Activated T-helper 17 cell treated with anti-CD3 and anti-CD28 coated beads, Interleukin-2, amount 50 U/mL, for 72 hours (primary cell): ENCODE measurements around the gene TTC17. TPM values are rescaled to one million over a fixed set of nuclear protein-coding genes. Genes with fewer than 3 reads are reported as not detected.
"Not testable (repeated sequence)": the region's sequence is repeated elsewhere in the genome, so short reads cannot be mapped to it uniquely, and the experiment has no call there.

Source experiments
- ATAC-seq: fragments of 150-1000 bp; cut with Tn5 transposase; replicated peaks from 2 replicates; pipeline ENCODE4 v1.10.0; 2021; ENCODE audit warnings: mild to moderate bottlenecking, moderate library complexity
- H3K27ac Mint-ChIP-seq: one replicate; pipeline ENCODE4 v1.8.0; 2022; ENCODE audit warnings: mixed read lengths
- H3K27me3 Mint-ChIP-seq: one replicate; pipeline ENCODE4 v1.8.0; 2022; ENCODE audit warnings: mixed read lengths
- H3K36me3 Mint-ChIP-seq: one replicate; pipeline ENCODE4 v1.8.0; 2022; ENCODE audit warnings: low read depth, mild to moderate bottlenecking, mixed read lengths
- H3K4me1 Mint-ChIP-seq: one replicate; pipeline ENCODE4 v1.8.0; 2022; ENCODE audit warnings: mixed read lengths
- H3K4me3 Mint-ChIP-seq: one replicate; pipeline ENCODE4 v1.8.0; 2022; ENCODE audit warnings: mild to moderate bottlenecking, mixed read lengths
- H3K9me3 Mint-ChIP-seq: one replicate; pipeline ENCODE4 v1.8.0; 2022; ENCODE audit warnings: mixed read lengths
- total RNA-seq, 2 donors: library from RNA; stranded (reverse); gene quantifications; one replicate each; pipeline ENCODE4 v1.2.3, GENCODE V29; 2022

Gene TTC17
- total RNA-seq, 2 donors from 2014 or later, result 58.3 to 77.4 TPM

DNA sequence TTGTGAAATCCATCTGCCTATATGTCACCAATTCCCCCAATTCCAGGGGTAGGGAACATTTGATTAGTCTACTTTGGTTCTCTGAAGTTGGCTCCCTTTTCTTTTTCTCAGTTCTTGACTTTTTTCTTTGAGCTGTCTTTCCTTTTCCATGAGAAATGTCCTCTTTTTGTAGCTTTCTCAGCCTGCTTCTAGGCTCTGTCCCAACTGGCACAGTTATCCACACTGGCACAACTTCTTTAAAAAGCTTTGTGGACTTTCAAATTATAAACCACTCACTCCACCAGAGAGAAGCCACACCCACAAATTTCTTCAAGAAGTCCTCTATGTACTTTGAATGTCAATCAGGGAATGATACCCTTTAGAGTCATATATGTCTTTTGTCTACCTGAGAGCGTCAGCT lies 100.5 kb downstream of the TTC17 start:
- H3K27ac Mint-ChIP-seq, result no peak overlapping the region
- H3K4me3 Mint-ChIP-seq, result no peak overlapping the region
- no peaks in the 10 kb centered on the region for H3K4me1 Mint-ChIP-seq
- peaks cover 10% of the 10 kb centered on the region for H3K9me3 Mint-ChIP-seq
- no peak for ATAC-seq
- no peaks in the 10 kb centered on the region for H3K27me3 Mint-ChIP-seq
- H3K36me3 Mint-ChIP-seq, result peaks cover 99% of the 10 kb centered on the region

DNA sequence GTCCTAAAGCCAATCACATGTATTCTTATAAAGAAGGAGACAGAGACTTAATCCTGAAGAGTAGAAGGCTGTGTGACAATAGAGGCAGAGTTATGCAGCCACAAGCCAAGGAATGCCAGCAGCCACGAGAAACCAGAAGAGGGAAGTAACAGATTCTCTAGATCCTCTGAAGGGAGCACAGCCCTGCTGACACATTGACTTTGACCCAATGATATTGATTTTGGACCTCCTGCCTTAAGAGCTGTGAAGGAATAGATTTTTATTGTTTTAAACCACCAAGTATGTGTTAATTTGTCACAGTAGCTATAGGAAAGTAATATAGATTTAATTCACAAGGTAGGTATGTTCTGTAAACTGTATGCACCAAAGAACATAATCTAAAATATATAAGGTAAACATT lies 103.6 kb downstream of the TTC17 start:
- Mint-ChIP-seq H3K27me3 (no peaks in the 10 kb centered on the region), H3K4me1 (no peaks in the 10 kb centered on the region), H3K9me3 (peaks cover 21% of the 10 kb centered on the region), H3K4me3 (no peak overlapping the region), H3K27ac (no peak overlapping the region), H3K36me3 (peaks cover 100% of the 10 kb centered on the region)
- ATAC-seq, result no peak

DNA sequence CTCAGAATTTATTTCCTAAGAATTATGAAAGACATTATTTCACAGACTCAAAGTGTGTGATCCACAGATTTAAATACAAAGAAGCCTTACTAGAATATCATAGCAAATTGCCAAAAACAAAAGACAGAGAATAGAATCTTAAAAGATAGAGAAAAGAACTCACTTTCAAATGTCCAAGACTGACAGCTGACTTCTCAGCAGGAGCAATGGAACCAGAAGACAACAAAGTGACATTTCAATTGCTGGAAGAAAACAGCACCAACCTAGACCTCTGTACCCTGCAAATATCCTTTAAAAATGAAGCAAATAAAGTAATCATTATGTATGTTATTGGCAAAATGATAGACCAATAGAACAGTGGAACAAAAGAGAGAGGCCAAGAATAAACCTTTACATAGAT lies 109.2 kb downstream of the TTC17 start:
- Mint-ChIP-seq H3K36me3 (peaks cover 55% of the 10 kb centered on the region), H3K27me3 (no peaks in the 10 kb centered on the region), H3K9me3 (peaks cover 24% of the 10 kb centered on the region), H3K4me1 (no peaks in the 10 kb centered on the region), H3K4me3 (no peak overlapping the region), H3K27ac (no peak overlapping the region)
- no peak for ATAC-seq

DNA sequence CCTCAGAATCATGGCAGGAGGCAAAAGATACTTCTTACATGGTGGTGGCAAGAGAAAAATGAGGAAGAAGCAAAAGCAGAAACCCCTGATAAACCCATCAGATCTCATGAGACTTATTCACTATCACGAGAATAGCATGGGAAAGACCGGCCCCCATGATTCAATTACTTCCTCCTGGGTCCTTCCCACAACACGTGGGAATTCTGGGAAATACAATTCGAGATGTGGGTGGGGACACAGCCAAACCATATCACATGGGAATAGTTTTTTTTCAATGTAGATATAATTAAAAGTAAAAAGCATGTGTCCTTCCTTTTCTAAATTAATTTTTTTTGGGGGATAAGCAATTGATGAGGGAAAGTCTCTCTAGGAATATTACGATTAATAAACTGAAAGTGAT lies 118.8 kb downstream of the TTC17 start:
- ATAC-seq, H3K4me3 Mint-ChIP-seq, H3K27me3 Mint-ChIP-seq, H3K27ac Mint-ChIP-seq, H3K4me1 Mint-ChIP-seq: not testable (repeated sequence)
- Mint-ChIP-seq H3K36me3 (peaks cover 33% of the 10 kb centered on the region), H3K9me3 (peaks cover 22% of the 10 kb centered on the region)

DNA sequence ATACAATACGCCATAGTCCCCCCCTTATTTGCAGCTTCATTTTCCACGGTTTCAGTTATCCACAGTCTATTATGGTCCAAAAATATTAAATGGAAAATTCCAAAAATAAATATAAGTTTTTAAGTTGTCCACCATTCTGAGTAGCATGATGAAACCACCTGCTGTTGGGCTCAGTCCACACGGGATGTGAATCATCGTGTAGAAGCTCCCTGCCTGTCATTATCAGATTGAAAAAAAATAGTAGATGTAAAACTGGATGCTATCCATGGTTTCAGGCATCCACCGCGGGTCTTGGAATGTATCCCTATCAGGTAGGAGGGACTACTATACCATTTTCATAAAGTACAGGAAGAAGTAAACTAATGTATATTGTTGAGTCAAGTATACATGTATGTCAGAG lies 127.4 kb downstream of the TTC17 start:
- Mint-ChIP-seq H3K9me3 (no peaks in the 10 kb centered on the region), H3K27ac (no peak overlapping the region), H3K36me3 (peaks cover 54% of the 10 kb centered on the region), H3K4me3 (no peak overlapping the region), H3K27me3 (no peaks in the 10 kb centered on the region), H3K4me1 (no peaks in the 10 kb centered on the region)
- ATAC-seq, result no peak

DNA sequence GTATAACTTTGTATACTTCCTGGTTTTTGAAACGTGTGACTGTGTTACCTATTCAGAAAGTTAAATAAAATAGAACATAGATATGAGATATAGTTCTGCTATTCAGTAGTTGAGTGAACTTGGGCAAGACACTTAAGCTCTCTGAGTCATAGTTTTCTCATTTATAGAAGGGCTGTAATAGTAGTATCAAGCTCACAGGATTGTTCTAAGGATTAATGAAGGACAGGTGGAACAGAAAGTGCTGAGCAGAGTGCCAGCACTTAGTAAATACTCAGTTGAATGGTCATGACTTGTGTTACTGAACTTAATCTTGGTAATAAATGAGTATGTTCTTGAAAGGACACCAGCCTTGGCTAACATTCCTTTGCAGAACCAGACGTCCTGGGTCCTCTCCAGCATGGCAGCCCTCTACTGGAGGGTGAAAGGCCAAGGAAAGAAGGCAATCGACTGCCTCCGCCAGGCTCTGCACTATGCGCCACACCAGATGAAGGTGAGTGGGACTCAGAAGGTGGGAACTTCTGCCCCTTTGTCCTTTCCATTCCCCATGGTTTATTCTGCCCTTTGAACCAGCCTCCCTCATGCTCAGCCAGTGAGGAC lies 131.2 kb downstream of the TTC17 start:
- no peaks in the 10 kb centered on the region for H3K27me3 Mint-ChIP-seq
- H3K4me3 Mint-ChIP-seq, result no peak overlapping the region
- no peak for ATAC-seq
- H3K9me3 Mint-ChIP-seq, result no peaks in the 10 kb centered on the region
- no peak overlapping the region for H3K27ac Mint-ChIP-seq
- H3K4me1 Mint-ChIP-seq, result no peaks in the 10 kb centered on the region
- H3K36me3 Mint-ChIP-seq, result peaks cover 68% of the 10 kb centered on the region

DNA sequence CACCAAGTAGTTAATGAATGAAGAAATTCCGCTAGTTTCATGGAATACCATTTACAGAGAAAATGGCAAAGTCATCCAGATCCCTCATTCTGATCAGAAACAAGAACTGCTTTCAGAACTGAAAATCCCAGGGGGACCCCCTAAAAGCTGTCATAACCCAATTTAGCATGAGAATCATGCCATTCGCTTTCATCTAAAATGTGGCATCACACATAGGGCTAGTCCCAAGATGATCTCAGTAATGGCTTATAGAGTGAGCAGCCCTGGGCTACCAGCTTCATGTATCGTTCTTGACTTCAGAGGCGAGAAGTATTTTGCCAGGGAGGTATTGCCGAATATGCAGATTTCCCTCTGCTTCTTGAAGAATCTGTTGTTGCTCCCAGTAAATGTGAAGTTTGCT lies 134.0 kb downstream of the TTC17 start:
- H3K27ac Mint-ChIP-seq, result no peak overlapping the region
- no peak overlapping the region for H3K4me3 Mint-ChIP-seq
- no peaks in the 10 kb centered on the region for H3K27me3 Mint-ChIP-seq
- no peak for ATAC-seq
- no peaks in the 10 kb centered on the region for H3K4me1 Mint-ChIP-seq
- H3K36me3 Mint-ChIP-seq, result peaks cover 70% of the 10 kb centered on the region
- H3K9me3 Mint-ChIP-seq, result no peaks in the 10 kb centered on the region

DNA sequence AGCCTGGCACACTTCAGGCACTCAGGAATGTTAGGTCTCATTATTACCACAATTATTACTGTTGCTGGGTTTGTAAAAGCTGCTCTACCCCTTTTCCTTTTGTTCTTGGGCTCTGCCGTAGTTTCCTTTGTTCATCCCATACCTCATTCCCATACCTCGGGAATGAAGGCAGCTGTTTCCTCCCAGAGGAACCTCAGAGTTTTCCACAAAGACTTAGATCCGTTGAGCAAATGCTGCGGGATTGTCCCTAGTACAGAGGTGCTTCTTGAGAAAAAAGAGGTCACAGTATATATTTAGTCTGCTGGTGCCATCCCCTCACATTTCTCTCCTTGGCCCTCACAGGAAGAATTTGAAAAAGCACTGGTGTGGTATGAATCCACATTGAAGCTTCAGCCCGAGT lies 134.7 kb downstream of the TTC17 start:
- Mint-ChIP-seq H3K4me1 (no peaks in the 10 kb centered on the region), H3K4me3 (no peak overlapping the region), H3K27me3 (no peaks in the 10 kb centered on the region), H3K36me3 (peaks cover 70% of the 10 kb centered on the region), H3K9me3 (no peaks in the 10 kb centered on the region), H3K27ac (no peak overlapping the region)
- ATAC-seq, result no peak

DNA sequence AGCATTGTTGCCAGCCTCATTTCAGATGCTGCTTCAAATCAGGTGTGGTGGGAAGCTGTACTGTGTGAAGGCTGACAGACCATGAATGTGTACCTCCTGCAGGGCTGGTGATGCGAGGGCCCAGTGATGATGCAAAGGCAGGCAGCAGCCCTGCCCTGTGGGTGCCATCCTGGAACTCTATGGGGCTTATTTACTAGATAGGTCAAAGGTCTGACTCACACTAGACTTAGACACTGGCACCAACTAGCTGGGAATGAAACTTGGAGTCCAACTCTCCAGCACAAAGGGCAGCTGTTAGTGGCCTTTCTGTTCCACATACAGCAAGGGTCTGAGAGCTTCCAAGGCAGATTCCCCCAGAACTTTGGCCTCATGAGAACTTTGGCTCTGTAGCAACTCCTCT lies 138.4 kb downstream of the TTC17 start:
- Mint-ChIP-seq H3K9me3 (no peaks in the 10 kb centered on the region), H3K36me3 (peaks cover 38% of the 10 kb centered on the region), H3K27ac (no peak overlapping the region), H3K27me3 (peaks cover 9% of the 10 kb centered on the region), H3K4me3 (no peak overlapping the region), H3K4me1 (no peaks in the 10 kb centered on the region)
- ATAC-seq, result no peak

DNA sequence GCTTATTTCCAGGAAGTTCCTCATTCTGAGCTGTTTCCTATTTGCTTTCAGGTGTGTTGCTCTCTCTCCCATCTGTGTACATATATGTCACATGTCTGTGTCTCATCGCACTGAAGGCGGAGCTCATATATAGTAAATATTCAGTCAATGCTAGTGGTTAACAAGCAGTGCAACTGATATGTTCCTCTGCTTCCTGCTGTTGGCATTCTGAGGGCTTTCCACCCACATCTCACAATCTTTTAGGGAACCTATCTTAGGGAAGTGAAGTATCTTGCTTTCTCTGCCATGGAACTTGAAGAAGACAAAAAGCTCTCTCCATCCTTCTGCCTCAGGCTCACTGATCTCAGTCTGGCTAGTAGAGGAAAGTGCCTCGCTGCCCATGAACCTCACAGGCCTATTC lies 139.8 kb downstream of the TTC17 start:
- Mint-ChIP-seq H3K27ac (no peak overlapping the region), H3K4me3 (no peak overlapping the region), H3K9me3 (no peaks in the 10 kb centered on the region), H3K36me3 (peaks cover 24% of the 10 kb centered on the region), H3K27me3 (peaks cover 13% of the 10 kb centered on the region), H3K4me1 (no peaks in the 10 kb centered on the region)
- ATAC-seq, result no peak

DNA sequence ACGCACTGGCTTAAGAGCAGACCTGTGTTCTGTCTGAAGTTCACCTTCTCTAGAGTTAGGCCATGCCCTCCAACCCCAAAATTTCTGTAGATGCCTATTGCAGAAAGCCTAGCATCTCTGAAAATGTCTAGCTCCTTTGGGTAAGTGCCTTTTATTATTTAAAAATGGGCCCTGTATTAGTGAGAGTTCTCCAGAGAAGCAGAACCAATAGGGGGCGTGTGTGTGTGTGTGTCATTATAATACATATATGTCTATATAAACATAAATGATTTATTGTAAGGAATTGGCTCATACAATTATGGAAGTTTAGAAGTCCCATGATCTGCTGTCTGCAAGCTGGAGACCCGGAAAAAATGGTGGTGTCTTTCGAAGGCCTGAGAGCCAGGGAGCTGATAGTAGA lies 144.7 kb downstream of the TTC17 start:
- Mint-ChIP-seq H3K4me1 (no peaks in the 10 kb centered on the region), H3K4me3 (no peak overlapping the region), H3K9me3 (no peaks in the 10 kb centered on the region), H3K36me3 (no peaks in the 10 kb centered on the region), H3K27ac (no peak overlapping the region), H3K27me3 (peaks cover 13% of the 10 kb centered on the region)
- ATAC-seq, result no peak

DNA sequence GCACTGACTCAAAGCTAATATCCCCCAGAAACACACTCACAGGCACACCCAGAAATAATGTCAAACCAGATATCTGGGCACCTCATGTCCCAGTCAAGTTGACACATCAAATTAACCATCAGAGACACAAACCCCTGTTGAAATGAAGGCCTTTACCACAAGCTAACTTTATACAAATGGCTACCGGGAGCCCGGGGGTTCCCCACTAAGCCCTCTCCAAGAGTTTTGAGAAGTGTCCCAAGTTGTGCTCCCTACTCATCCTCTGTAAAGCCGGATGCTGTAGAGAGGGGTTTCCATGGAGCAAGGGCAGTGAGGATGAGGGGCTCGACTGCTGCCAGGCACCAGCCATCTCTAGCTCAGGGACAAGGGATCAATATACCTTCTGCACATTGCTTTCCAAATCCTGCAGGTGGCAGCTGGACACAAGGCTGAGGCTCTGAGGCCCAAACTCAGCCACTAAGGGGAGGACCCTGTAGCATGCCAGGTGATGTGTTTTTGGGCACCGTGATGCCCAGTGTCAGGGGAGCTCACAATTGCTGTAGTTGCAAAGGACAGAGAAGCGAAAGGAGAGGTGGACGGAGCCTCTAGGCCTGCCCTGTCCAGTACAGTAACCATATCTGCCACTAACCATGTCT lies 145.7 kb downstream of the TTC17 start:
- Mint-ChIP-seq H3K27ac (no peak overlapping the region), H3K4me1 (no peaks in the 10 kb centered on the region), H3K27me3 (peaks cover 13% of the 10 kb centered on the region), H3K36me3 (no peaks in the 10 kb centered on the region), H3K4me3 (no peak overlapping the region), H3K9me3 (no peaks in the 10 kb centered on the region)
- ATAC-seq, result no peak

DNA sequence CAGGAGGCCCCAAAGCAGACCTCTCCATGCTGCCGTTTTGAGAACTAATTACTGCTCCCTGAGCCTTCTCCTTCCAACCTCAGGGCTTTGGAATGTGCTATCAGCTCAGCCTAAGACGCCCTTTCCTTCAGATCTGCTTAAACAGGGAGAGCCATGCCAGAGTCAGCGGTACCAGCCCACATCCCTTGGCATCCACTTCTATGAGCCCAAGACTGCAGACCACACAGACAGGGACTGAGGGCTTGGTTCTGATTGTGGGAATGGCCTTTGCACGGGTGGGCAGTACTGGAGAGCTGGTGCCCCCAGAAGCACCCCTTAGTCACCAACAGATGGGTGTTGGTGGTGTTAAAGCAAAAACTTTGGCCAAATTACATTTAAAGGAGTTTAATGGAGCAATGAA lies 146.5 kb downstream of the TTC17 start:
- Mint-ChIP-seq H3K36me3 (no peaks in the 10 kb centered on the region), H3K9me3 (no peaks in the 10 kb centered on the region), H3K4me1 (no peaks in the 10 kb centered on the region), H3K27me3 (peaks cover 13% of the 10 kb centered on the region), H3K27ac (no peak overlapping the region), H3K4me3 (no peak overlapping the region)
- no peak for ATAC-seq

DNA sequence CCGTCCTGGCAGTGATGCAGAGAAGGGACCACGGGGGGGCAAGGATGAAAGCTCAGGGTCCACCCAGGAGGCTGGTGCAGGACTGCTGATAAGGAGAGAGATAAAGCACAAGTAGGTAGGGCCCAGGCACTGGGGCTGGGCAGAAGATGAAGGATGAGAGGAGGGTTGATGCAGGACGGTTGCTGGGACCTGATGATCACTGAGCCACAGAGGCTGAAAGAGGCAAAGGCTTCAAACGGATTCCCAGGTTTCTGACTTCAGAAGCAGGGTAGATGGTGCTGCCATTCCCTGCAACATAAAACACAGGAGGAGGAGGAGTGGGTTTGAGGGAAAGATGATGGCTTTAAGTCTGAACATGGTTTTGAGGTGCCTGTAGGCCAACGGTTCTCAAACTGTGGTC lies 148.5 kb downstream of the TTC17 start:
- H3K27ac Mint-ChIP-seq, result no peak overlapping the region
- ATAC-seq, result no peak
- H3K36me3 Mint-ChIP-seq, result no peaks in the 10 kb centered on the region
- H3K4me3 Mint-ChIP-seq, result no peak overlapping the region
- H3K9me3 Mint-ChIP-seq, result no peaks in the 10 kb centered on the region
- peaks cover 4% of the 10 kb centered on the region for H3K27me3 Mint-ChIP-seq
- H3K4me1 Mint-ChIP-seq, result no peaks in the 10 kb centered on the region

DNA sequence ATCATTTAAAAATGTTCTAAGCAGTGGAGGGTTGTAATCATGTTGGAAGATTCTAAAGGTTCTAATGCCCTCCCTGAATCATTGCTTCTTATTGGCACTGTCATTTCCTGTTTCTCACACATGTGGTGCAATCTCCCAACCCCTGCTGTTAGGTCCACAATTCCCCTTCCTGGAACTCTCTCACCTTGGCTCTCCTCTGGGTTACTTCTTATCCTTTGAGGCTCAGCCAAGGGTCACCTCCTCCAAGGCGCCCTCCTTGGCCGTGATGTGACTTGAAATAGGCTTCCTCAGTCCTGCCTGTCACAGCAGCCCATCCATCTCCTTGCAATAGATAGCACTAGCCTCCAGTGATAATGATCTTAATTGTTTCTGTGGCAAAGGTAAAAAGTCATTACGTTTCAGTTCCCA lies 149.8 kb downstream of the TTC17 start:
- no peak for ATAC-seq
- H3K4me3 Mint-ChIP-seq, result no peak overlapping the region
- no peak overlapping the region for H3K27ac Mint-ChIP-seq
- H3K27me3 Mint-ChIP-seq, result no peaks in the 10 kb centered on the region
- no peaks in the 10 kb centered on the region for H3K36me3 Mint-ChIP-seq
- H3K9me3 Mint-ChIP-seq, result no peaks in the 10 kb centered on the region
- no peaks in the 10 kb centered on the region for H3K4me1 Mint-ChIP-seq

DNA sequence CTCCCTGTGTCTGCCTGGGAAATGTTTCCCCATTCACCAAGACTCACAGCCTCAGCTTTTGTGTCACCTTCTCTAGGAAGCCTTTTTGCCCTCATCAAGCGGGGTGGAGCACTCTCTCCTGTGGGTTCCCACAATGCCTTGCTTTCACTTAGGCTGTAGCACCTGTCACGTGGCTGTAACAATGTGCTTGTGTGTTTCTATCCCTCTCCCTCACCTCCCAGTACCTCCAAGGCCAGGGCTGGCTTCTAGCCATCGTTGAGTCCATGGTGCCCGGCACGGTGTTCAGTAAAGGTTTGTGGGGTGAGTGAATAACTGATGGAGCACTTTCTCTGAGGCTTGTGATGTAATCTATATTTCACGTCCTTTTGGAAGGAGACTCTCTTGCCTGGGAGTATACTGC lies 153.2 kb downstream of the TTC17 start:
- no peak for ATAC-seq
- Mint-ChIP-seq H3K9me3 (no peaks in the 10 kb centered on the region), H3K36me3 (no peaks in the 10 kb centered on the region), H3K4me1 (no peaks in the 10 kb centered on the region), H3K27ac (no peak overlapping the region), H3K27me3 (peaks cover 6% of the 10 kb centered on the region), H3K4me3 (no peak overlapping the region)
